Mesothelial cell of epicardium (in vitro differentiated cells): ENCODE results near the gene SDK1. TPM values are rescaled to one million over a fixed set of nuclear protein-coding genes. Genes with fewer than 3 reads are reported as not detected.
A peak's percentile ranks its signal among the peaks of the same experiment; 100 is the strongest.

Source experiments
- DNase-seq, 2 experiments: peaks; one replicate each; pipeline ENCODE4 v3.0.0; 2021; ENCODE audit warnings: low spot score in 2 of 2; ENCODE audit not compliant: unreplicated experiment in 2 of 2
- H3K27ac Mint-ChIP-seq: 2 replicates; pipeline ENCODE4 v1.8.0; 2021; ENCODE audit warnings: mixed read lengths
- H3K27me3 Mint-ChIP-seq: 2 replicates; pipeline ENCODE4 v1.8.0; 2021; ENCODE audit warnings: low read depth, mixed read lengths
- H3K36me3 Mint-ChIP-seq: 2 replicates; pipeline ENCODE4 v1.8.0; 2021; ENCODE audit warnings: mixed read lengths
- H3K4me1 Mint-ChIP-seq: 2 replicates; pipeline ENCODE4 v1.8.0; 2021; ENCODE audit warnings: mixed read lengths
- H3K4me3 Mint-ChIP-seq: 2 replicates; pipeline ENCODE4 v1.8.0; 2021; ENCODE audit warnings: mild to moderate bottlenecking, moderate library complexity, mixed read lengths
- H3K9me3 Mint-ChIP-seq: 2 replicates; pipeline ENCODE4 v1.8.0; 2021; ENCODE audit warnings: mixed read lengths
- CTCF ChIP-seq: fragments of 200-600 bp; sonication (generic); IDR thresholded peaks from one replicate; pipeline ENCODE4 v1.5.0; 2021; ENCODE audit warnings: antibody characterized with exemption; ENCODE audit not compliant: unreplicated experiment
- total RNA-seq: library from RNA; stranded (reverse); gene quantifications from 3 replicates; pipeline ENCODE4 v1.2.1, GENCODE V29; 2021

Gene SDK1
- total RNA-seq, 1 donor from 2014 or later = 12.8 TPM

GRCh38 chr7:3412871-3413270, 111.8 kb downstream of the SDK1 start:
- no peak for DNase-seq
- Mint-ChIP-seq H3K27ac (no peak overlapping the region), H3K27me3 (peaks cover 35% of the 10 kb centered on the region), H3K36me3 (no peaks in the 10 kb centered on the region), H3K4me3 (no peak overlapping the region), H3K9me3 (no peaks in the 10 kb centered on the region), H3K4me1 (peaks cover 48% of the 10 kb centered on the region)
- TF ChIP-seq CTCF = no peak

- H3K27ac Mint-ChIP-seq = no peak overlapping the region
These were observed 114.8 kb downstream of the SDK1 start for GRCh38 chr7:3415861-3416312.

GRCh38 chr7:3416453-3416852, 115.4 kb downstream of the SDK1 start:
- no peak for DNase-seq
- Mint-ChIP-seq H3K4me1 (peaks cover 36% of the 10 kb centered on the region), H3K27ac (no peak overlapping the region), H3K9me3 (no peaks in the 10 kb centered on the region), H3K4me3 (no peak overlapping the region), H3K27me3 (peaks cover 37% of the 10 kb centered on the region), H3K36me3 (peaks cover under 1% of the 10 kb centered on the region)
- TF ChIP-seq CTCF = no peak

More at GRCh38 chr7:3415861-3416312, 114.8 kb downstream of the SDK1 start:
- no peaks in the 10 kb centered on the region for H3K9me3 Mint-ChIP-seq
- peaks cover 42% of the 10 kb centered on the region for H3K27me3 Mint-ChIP-seq
- H3K4me1 Mint-ChIP-seq = peaks cover 39% of the 10 kb centered on the region
- no peaks in the 10 kb centered on the region for H3K36me3 Mint-ChIP-seq
- no peak for TF ChIP-seq CTCF
- DNase-seq = no peak
- H3K4me3 Mint-ChIP-seq = peak overlapping the region; percentile 20

GRCh38 chr7:3425087-3425486, 124.0 kb downstream of the SDK1 start:
- Mint-ChIP-seq H3K4me3 (no peak overlapping the region), H3K27me3 (no peaks in the 10 kb centered on the region), H3K27ac (no peak overlapping the region), H3K36me3 (peaks cover 6% of the 10 kb centered on the region), H3K9me3 (peaks cover 7% of the 10 kb centered on the region), H3K4me1 (peaks cover 14% of the 10 kb centered on the region)
- DNase-seq = no peak
- TF ChIP-seq CTCF = no peak

GRCh38 chr7:3426064-3426463, 125.0 kb downstream of the SDK1 start:
- Mint-ChIP-seq H3K9me3 (peaks cover 7% of the 10 kb centered on the region), H3K27ac (no peak overlapping the region), H3K4me1 (peaks cover 22% of the 10 kb centered on the region)

More at GRCh38 chr7:3426064-3426463, 125.0 kb downstream of the SDK1 start:
- DNase-seq = no peak
- Mint-ChIP-seq H3K36me3 (peaks cover 6% of the 10 kb centered on the region), H3K27me3 (no peaks in the 10 kb centered on the region), H3K4me3 (no peak overlapping the region)
- TF ChIP-seq CTCF = no peak
